ENCODE data around the gene ASB9.

DNA sequence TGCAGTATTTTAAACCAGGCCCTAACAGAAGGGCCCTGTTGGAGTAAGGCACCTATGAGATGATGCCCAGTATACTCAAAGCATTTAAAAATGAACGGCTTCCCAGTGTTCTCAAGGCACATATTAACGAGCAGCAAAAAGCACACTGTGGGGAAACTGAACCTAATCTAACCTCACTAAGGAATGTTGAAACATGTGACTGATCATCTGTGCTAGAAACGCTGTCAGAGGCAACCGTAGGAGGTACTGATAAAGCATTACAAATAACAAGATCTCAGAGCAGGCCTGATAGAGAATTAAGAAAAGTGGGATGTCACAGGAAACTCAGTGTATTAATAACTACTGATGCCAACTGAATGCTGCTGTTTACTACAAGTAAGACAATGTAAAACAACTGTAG, 24.0 kb downstream of the ASB9 start:
- TF ChIP-seq, protein P1, sequence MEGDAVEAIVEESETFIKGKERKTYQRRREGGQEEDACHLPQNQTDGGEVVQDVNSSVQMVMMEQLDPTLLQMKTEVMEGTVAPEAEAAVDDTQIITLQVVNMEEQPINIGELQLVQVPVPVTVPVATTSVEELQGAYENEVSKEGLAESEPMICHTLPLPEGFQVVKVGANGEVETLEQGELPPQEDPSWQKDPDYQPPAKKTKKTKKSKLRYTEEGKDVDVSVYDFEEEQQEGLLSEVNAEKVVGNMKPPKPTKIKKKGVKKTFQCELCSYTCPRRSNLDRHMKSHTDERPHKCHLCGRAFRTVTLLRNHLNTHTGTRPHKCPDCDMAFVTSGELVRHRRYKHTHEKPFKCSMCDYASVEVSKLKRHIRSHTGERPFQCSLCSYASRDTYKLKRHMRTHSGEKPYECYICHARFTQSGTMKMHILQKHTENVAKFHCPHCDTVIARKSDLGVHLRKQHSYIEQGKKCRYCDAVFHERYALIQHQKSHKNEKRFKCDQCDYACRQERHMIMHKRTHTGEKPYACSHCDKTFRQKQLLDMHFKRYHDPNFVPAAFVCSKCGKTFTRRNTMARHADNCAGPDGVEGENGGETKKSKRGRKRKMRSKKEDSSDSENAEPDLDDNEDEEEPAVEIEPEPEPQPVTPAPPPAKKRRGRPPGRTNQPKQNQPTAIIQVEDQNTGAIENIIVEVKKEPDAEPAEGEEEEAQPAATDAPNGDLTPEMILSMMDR (IDR thresholded peaks at IDR 0.05; ENCODE audit: poor library complexity, severe bottlenecking): no peak
- TF ChIP-seq SMC3 (conservative IDR thresholded peaks at IDR 0.05; ENCODE audit: poor library complexity) (no peak), POLR2AphosphoS5 (IDR thresholded peaks at IDR 0.05) (no peak), EZH2 (IDR thresholded peaks at IDR 0.05; ENCODE audit: borderline replicate concordance, insufficient read depth, low read length, poor library complexity, severe bottlenecking) (no peak), RAD21 (conservative IDR thresholded peaks at IDR 0.05) (no peak)
- TF ChIP-seq, protein P2, sequence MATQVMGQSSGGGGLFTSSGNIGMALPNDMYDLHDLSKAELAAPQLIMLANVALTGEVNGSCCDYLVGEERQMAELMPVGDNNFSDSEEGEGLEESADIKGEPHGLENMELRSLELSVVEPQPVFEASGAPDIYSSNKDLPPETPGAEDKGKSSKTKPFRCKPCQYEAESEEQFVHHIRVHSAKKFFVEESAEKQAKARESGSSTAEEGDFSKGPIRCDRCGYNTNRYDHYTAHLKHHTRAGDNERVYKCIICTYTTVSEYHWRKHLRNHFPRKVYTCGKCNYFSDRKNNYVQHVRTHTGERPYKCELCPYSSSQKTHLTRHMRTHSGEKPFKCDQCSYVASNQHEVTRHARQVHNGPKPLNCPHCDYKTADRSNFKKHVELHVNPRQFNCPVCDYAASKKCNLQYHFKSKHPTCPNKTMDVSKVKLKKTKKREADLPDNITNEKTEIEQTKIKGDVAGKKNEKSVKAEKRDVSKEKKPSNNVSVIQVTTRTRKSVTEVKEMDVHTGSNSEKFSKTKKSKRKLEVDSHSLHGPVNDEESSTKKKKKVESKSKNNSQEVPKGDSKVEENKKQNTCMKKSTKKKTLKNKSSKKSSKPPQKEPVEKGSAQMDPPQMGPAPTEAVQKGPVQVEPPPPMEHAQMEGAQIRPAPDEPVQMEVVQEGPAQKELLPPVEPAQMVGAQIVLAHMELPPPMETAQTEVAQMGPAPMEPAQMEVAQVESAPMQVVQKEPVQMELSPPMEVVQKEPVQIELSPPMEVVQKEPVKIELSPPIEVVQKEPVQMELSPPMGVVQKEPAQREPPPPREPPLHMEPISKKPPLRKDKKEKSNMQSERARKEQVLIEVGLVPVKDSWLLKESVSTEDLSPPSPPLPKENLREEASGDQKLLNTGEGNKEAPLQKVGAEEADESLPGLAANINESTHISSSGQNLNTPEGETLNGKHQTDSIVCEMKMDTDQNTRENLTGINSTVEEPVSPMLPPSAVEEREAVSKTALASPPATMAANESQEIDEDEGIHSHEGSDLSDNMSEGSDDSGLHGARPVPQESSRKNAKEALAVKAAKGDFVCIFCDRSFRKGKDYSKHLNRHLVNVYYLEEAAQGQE (IDR thresholded peaks at IDR 0.05; ENCODE audit: borderline replicate concordance): no peak

Measured in neural cell (in vitro differentiated cells).